CD14-positive monocyte (primary cell): ENCODE measurements around the gene PHGDH. TPM values are rescaled to one million over a fixed set of nuclear protein-coding genes. Genes with fewer than 3 reads are reported as not detected.

Experiments
- DNase-seq, 3 donors: peaks; one replicate each; pipeline ENCODE4 v3.0.0-alpha.2; 2011 to 2022
- H2AFZ ChIP-seq: 2 replicates; pipeline ENCODE4 v1.6.0; 2012; ENCODE audit warnings: mild to moderate bottlenecking, low read depth, low read length, inconsistent platforms; ENCODE audit not compliant: insufficient read depth, poor library complexity, severe bottlenecking
- H3K27ac ChIP-seq, 2 donors: 1 replicate in 1 of 2; 2 replicates in 1 of 2; pipeline ENCODE4 v1.5.1; 2012 to 2013; ENCODE audit warnings: low read length in 2 of 2, control low read depth in 1 of 2, inconsistent platforms in 1 of 2, low read depth in 1 of 2, mild to moderate bottlenecking in 1 of 2
- H3K27me3 ChIP-seq, 2 donors: one replicate each; pipeline versions ENCODE4 v1.6.0 to v1.6.1; 2011 to 2013; ENCODE audit warnings: low read length in 2 of 2; ENCODE audit not compliant: control insufficient read depth in 2 of 2, insufficient read depth in 2 of 2
- H3K36me3 ChIP-seq, 2 donors: replicated peaks in 1 of 2; 1 replicate in 1 of 2; 2 replicates in 1 of 2; pipeline versions ENCODE4 v1.5.1 to v1.6.1; 2012 to 2013; ENCODE audit warnings: low read length in 2 of 2, control low read depth in 1 of 2, inconsistent platforms in 1 of 2, mild to moderate bottlenecking in 1 of 2; ENCODE audit not compliant: insufficient read depth in 2 of 2, control insufficient read depth in 1 of 2
- H3K4me1 ChIP-seq, 2 donors: 1 replicate in 1 of 2; 2 replicates in 1 of 2; pipeline versions ENCODE4 v1.5.1 to v1.6.1; 2012 to 2013; ENCODE audit warnings: low read length in 2 of 2, control low read depth in 1 of 2, inconsistent platforms in 1 of 2, mild to moderate bottlenecking in 1 of 2, moderate library complexity in 1 of 2; ENCODE audit not compliant: insufficient read depth in 2 of 2, control insufficient read depth in 1 of 2
- H3K4me2 ChIP-seq: replicated peaks from 2 replicates; pipeline ENCODE3; 2012; ENCODE audit warnings: low read length, moderate library complexity, mild to moderate bottlenecking; ENCODE audit not compliant: poor library complexity, severe bottlenecking; ENCODE audit errors: extremely low read depth
- H3K4me3 ChIP-seq, 3 experiments: fragments of 200-600 bp in 1 of 3; sonication (generic) in 1 of 3; replicated peaks in 1 of 3; 1 replicate in 2 of 3; 2 replicates in 1 of 3; pipeline ENCODE4 v1.5.1; 2011 to 2013; ENCODE audit warnings: low read length in 3 of 3, mild to moderate bottlenecking in 3 of 3, control low read depth in 2 of 3, low read depth in 2 of 3, inconsistent platforms in 1 of 3, moderate library complexity in 1 of 3
- H3K79me2 ChIP-seq: 2 replicates; pipeline ENCODE4 v1.6.0; 2012; ENCODE audit warnings: mild to moderate bottlenecking, control low read depth, inconsistent platforms, low read length, moderate library complexity; ENCODE audit not compliant: insufficient read depth
- H3K9ac ChIP-seq: 2 replicates; pipeline ENCODE4 v1.6.0; 2017; ENCODE audit warnings: low read length, mild to moderate bottlenecking; ENCODE audit not compliant: insufficient read depth, poor library complexity, severe bottlenecking
- H3K9me3 ChIP-seq, 2 donors: replicated peaks in 1 of 2; 1 replicate in 1 of 2; 2 replicates in 1 of 2; pipeline versions ENCODE4 v1.5.1 to v1.6.1; 2012 to 2013; ENCODE audit warnings: low read length in 2 of 2, control low read depth in 1 of 2; ENCODE audit not compliant: control insufficient read depth in 1 of 2, insufficient read depth in 1 of 2
- H4K20me1 ChIP-seq: 2 replicates; pipeline ENCODE4 v1.6.0; 2012; ENCODE audit warnings: mild to moderate bottlenecking, low read length, control low read depth, moderate library complexity; ENCODE audit not compliant: insufficient read depth
- H3K27ac Mint-ChIP-seq, 7 donors: one replicate each; pipeline ENCODE4 v1.8.0; 2020; ENCODE audit warnings: mild to moderate bottlenecking in 7 of 7, mixed read lengths in 7 of 7, moderate library complexity in 6 of 7, inconsistent platforms in 2 of 7
- H3K27me3 Mint-ChIP-seq, 3 donors: one replicate each; pipeline ENCODE4 v1.8.0; 2021 to 2022; ENCODE audit warnings: low read depth in 3 of 3, mild to moderate bottlenecking in 3 of 3, mixed read lengths in 3 of 3, moderate library complexity in 3 of 3, inconsistent platforms in 1 of 3
- H3K36me3 Mint-ChIP-seq, 2 donors: one replicate each; pipeline ENCODE4 v1.8.0; 2020; ENCODE audit warnings: mixed read lengths in 2 of 2, inconsistent platforms in 1 of 2, mild to moderate bottlenecking in 1 of 2
- H3K4me1 Mint-ChIP-seq: one replicate; pipeline ENCODE4 v1.8.0; 2020; ENCODE audit warnings: mild to moderate bottlenecking, mixed read lengths
- H3K4me3 Mint-ChIP-seq, 2 donors: one replicate each; pipeline ENCODE4 v1.8.0; 2020; ENCODE audit warnings: mild to moderate bottlenecking in 2 of 2, mixed read lengths in 2 of 2, moderate library complexity in 1 of 2
- H3K9me3 Mint-ChIP-seq, 7 donors: one replicate each; pipeline ENCODE4 v1.8.0; 2020 to 2022; ENCODE audit warnings: mixed read lengths in 7 of 7, mild to moderate bottlenecking in 6 of 7, moderate library complexity in 6 of 7, inconsistent platforms in 2 of 7
- WGBS: methylation state at CpG from one replicate; pipeline ENCODE4 v1.1.5; 2013; ENCODE audit warnings: missing lambda C conversion rate; ENCODE audit not compliant: insufficient coverage; 5-methylcytosine and 5-hydroxymethylcytosine counted together
- intact Hi-C, 2 donors: fragments of 100-400 bp; cut with micrococcal nuclease; formaldehyde crosslinking; loops; one replicate each; pipeline versions ENCODE4 v1.15.0 to v1.15.1; 2023
- polyA plus RNA-seq, 3 donors: library from polyadenylated mRNA; depleted of rRNA in 1 of 3; unstranded in 2 of 3; stranded (reverse) in 1 of 3; fragments of 300-500 nt in 2 of 3; fragments of >200 nt in 1 of 3; fragmentation: Illumina TruSeq in 2 of 3; gene quantifications; 1 replicate in 2 of 3; 2 replicates in 1 of 3; pipeline ENCODE4 v1.2.3, GENCODE V29; 2012 to 2021
- TF ChIP-seq, protein P1 (sequence below): fragments of 200-600 bp; IDR thresholded peaks from one replicate; pipeline ENCODE4 v1.8.0; 2022; ENCODE audit warnings: antibody characterized with exemption, mild to moderate bottlenecking

Gene PHGDH
- polyA plus RNA-seq, 3 donors, result 0.09 to 0.44 (median 0.20) TPM

DNA sequence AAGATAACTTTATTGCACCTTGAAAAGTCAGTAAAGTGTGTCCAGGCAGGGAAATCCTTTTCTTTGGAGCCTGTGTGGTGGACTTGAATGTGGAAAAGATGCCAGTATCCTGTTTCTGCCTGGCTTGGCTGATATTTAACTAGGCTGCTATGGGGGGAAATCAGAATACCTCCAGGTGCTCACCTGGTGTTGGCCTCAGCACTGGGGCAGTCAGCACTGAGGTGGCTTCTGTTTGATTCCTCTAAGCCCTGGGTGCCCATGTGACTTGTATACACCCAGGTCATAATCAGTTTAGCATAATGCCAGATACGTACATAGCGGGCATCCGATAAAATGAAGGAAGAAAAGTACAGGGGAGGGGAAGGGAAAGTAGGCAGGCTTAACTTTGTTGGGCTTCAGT lies 7.2 kb downstream of the PHGDH start:
- Histone ChIP-seq H3K36me3 (peaks cover 0 to 20% of the 10 kb centered on the region in 2 donors), H3K27me3 (no peaks in the 10 kb centered on the region), H2AFZ (no peak overlapping the region), H3K9me3 (no peaks in the 10 kb centered on the region), H3K4me3 (no peak overlapping the region), H4K20me1 (no peaks in the 10 kb centered on the region), H3K9ac (no peak overlapping the region), H3K4me1 (no peaks in the 10 kb centered on the region), H3K27ac (no peak overlapping the region), H3K79me2 (peaks cover 35% of the 10 kb centered on the region), H3K4me2 (no peak overlapping the region)
- intact Hi-C loops, result no loop called here
- Mint-ChIP-seq H3K36me3 (peaks cover 14 to 16% of the 10 kb centered on the region in 2 donors), H3K4me1 (peaks cover 17% of the 10 kb centered on the region), H3K9me3 (no peaks in the 10 kb centered on the region), H3K4me3 (no peak overlapping the region), H3K27me3 (peaks cover 0 to 3% (median 1%) of the 10 kb centered on the region in 3 donors), H3K27ac (no peak overlapping the region)
- WGBS, result 93% methylated on average over 3 of the region's 3 CpGs
- DNase-seq, result no peak
- TF ChIP-seq, protein P1, sequence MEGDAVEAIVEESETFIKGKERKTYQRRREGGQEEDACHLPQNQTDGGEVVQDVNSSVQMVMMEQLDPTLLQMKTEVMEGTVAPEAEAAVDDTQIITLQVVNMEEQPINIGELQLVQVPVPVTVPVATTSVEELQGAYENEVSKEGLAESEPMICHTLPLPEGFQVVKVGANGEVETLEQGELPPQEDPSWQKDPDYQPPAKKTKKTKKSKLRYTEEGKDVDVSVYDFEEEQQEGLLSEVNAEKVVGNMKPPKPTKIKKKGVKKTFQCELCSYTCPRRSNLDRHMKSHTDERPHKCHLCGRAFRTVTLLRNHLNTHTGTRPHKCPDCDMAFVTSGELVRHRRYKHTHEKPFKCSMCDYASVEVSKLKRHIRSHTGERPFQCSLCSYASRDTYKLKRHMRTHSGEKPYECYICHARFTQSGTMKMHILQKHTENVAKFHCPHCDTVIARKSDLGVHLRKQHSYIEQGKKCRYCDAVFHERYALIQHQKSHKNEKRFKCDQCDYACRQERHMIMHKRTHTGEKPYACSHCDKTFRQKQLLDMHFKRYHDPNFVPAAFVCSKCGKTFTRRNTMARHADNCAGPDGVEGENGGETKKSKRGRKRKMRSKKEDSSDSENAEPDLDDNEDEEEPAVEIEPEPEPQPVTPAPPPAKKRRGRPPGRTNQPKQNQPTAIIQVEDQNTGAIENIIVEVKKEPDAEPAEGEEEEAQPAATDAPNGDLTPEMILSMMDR, result no peak

GRCh38 chr1:119720866-119721440 lies 9.2 kb downstream of the PHGDH start:
- Mint-ChIP-seq H3K9me3 (no peaks in the 10 kb centered on the region), H3K36me3 (peaks cover 19 to 25% of the 10 kb centered on the region in 2 donors), H3K27ac (no peak overlapping the region), H3K4me1 (peaks cover 7% of the 10 kb centered on the region), H3K27me3 (peaks cover 0 to 2% (median 1%) of the 10 kb centered on the region in 3 donors), H3K4me3 (no peak overlapping the region)
- DNase-seq, result no peak
- Histone ChIP-seq H2AFZ (no peak overlapping the region), H3K36me3 (peaks cover 0 to 20% of the 10 kb centered on the region in 2 donors), H3K4me1 (no peaks in the 10 kb centered on the region), H3K27ac (no peak overlapping the region), H3K79me2 (peaks cover 19% of the 10 kb centered on the region), H3K9me3 (no peaks in the 10 kb centered on the region), H3K4me3 (no peak overlapping the region), H3K4me2 (no peak overlapping the region), H3K9ac (no peak overlapping the region), H3K27me3 (no peaks in the 10 kb centered on the region), H4K20me1 (no peaks in the 10 kb centered on the region)
- intact Hi-C loops, result no loop called here
- 97% methylated on average over 11 of the region's 11 CpGs for WGBS
- TF ChIP-seq, protein P1, result no peak
